Keratinocyte (primary cell): Measurements from ENCODE around the gene HMGXB3. TPM values are rescaled to one million over a fixed set of nuclear protein-coding genes. Genes with fewer than 3 reads are reported as not detected.

ENCODE experiments used
- DNase-seq: peaks from one replicate; pipeline ENCODE4 v3.0.0-alpha.2; 2011; ENCODE audit warnings: low read depth, missing footprints, low spot score
- FAIRE-seq: peaks from 2 replicates; lab custom pipeline; 2011; peaks lifted over from hg19 to GRCh38; lab: Jason Lieb, UNC
- H2AFZ ChIP-seq: 2 replicates; pipeline ENCODE4 v1.6.0; 2012; ENCODE audit warnings: low read length, control low read depth, inconsistent platforms; ENCODE audit not compliant: control insufficient read depth
- H3K27ac ChIP-seq: 2 replicates; pipeline ENCODE4 v1.5.1; 2011; ENCODE audit warnings: low read length; ENCODE audit not compliant: control insufficient read depth, insufficient read depth
- H3K27me3 ChIP-seq: 3 replicates; pipeline ENCODE4 v1.6.0; 2011; ENCODE audit warnings: low read length; ENCODE audit not compliant: control insufficient read depth, insufficient read depth; ENCODE audit errors: extremely low read depth
- H3K36me3 ChIP-seq, 2 experiments: 2 replicates in 1 of 2; 3 replicates in 1 of 2; pipeline ENCODE4 v1.5.1; 2011; ENCODE audit warnings: low read length in 2 of 2, mild to moderate bottlenecking in 1 of 2; ENCODE audit not compliant: control insufficient read depth in 2 of 2, insufficient read depth in 2 of 2; ENCODE audit errors: extremely low read depth in 1 of 2
- H3K4me1 ChIP-seq: 3 replicates; pipeline ENCODE4 v1.5.1; 2011; ENCODE audit warnings: low read length; ENCODE audit not compliant: control insufficient read depth, insufficient read depth; ENCODE audit errors: extremely low read depth
- H3K4me2 ChIP-seq: 3 replicates; pipeline ENCODE4 v1.6.0; 2011; ENCODE audit warnings: low read depth, low read length; ENCODE audit not compliant: control insufficient read depth, insufficient read depth; ENCODE audit errors: extremely low read depth
- H3K4me3 ChIP-seq, 3 experiments: fragments of 200-600 bp in 1 of 3; sonication (generic) in 1 of 3; 2 replicates in 2 of 3; 3 replicates in 1 of 3; pipeline ENCODE4 v1.5.1; 2011 to 2016; ENCODE audit warnings: low read length in 3 of 3, mild to moderate bottlenecking in 3 of 3, control low read depth in 2 of 3, inconsistent platforms in 1 of 3, low read depth in 1 of 3, mixed read lengths in 1 of 3, mixed run types in 1 of 3, moderate library complexity in 1 of 3; ENCODE audit not compliant: control insufficient read depth in 2 of 3, insufficient read depth in 2 of 3; ENCODE audit errors: extremely low read depth in 1 of 3
- H3K79me2 ChIP-seq: 2 replicates; pipeline ENCODE4 v1.6.0; 2012; ENCODE audit warnings: low read length; ENCODE audit not compliant: control insufficient read depth, insufficient read depth
- H3K9ac ChIP-seq: 3 replicates; pipeline ENCODE4 v1.6.0; 2011; ENCODE audit warnings: low read length; ENCODE audit not compliant: control insufficient read depth, insufficient read depth; ENCODE audit errors: extremely low read depth
- H3K9me1 ChIP-seq: 3 replicates; pipeline ENCODE4 v1.6.0; 2011; ENCODE audit warnings: low read length; ENCODE audit not compliant: control insufficient read depth, insufficient read depth; ENCODE audit errors: extremely low read depth
- H3K9me3 ChIP-seq: 2 replicates; pipeline ENCODE4 v1.5.1; 2012; ENCODE audit warnings: low read depth, low read length; ENCODE audit not compliant: control insufficient read depth
- H4K20me1 ChIP-seq: 3 replicates; pipeline ENCODE4 v1.6.0; 2011; ENCODE audit warnings: low read length; ENCODE audit not compliant: control insufficient read depth, insufficient read depth; ENCODE audit errors: extremely low read depth
- EZH2 ChIP-seq: IDR thresholded peaks from one replicate; pipeline ENCODE4 v1.6.1; 2012; ENCODE audit warnings: inconsistent platforms, mild to moderate bottlenecking, low read length, moderate library complexity
- dilution Hi-C: fragments of 300-500 bp; cut with MboI; formaldehyde crosslinking; loops from one replicate; pipeline ENCODE4 v1.7.0; 2020; ENCODE audit warnings: low sequenced_read_pairs; ENCODE audit not compliant: extremely low pct_ligation_motif_present
- polyA plus RNA-seq, 5 experiments: library from polyadenylated mRNA; depleted of rRNA in 3 of 5; stranded (reverse) in 3 of 5; stranded (forward) in 1 of 5; unstranded in 1 of 5; fragments of >200 nt; gene quantifications; 1 replicate in 1 of 5; 2 replicates in 3 of 5; 3 replicates in 1 of 5; pipeline versions ENCODE4 v1.2.1 to v1.2.3, GENCODE V29; 2011 to 2012; ENCODE audit warnings: missing spikeins in 2 of 5, low read depth in 1 of 5, low replicate concordance in 1 of 5
- TF ChIP-seq, protein P1 (sequence below), 3 experiments: IDR thresholded peaks in 1 of 3; conservative IDR thresholded peaks in 1 of 3; optimal IDR thresholded peaks in 1 of 3; 2 replicates in 2 of 3; 3 replicates in 1 of 3; pipeline versions ENCODE3 to v1.5.1; 2011; ENCODE audit warnings: low read length in 3 of 3, mild to moderate bottlenecking in 3 of 3, moderate library complexity in 2 of 3, control low read depth in 1 of 3, inconsistent platforms in 1 of 3; ENCODE audit not compliant: insufficient read depth in 2 of 3; ENCODE audit errors: extremely low read depth in 1 of 3

Gene HMGXB3
- polyA plus RNA-seq, 1 donor (not counting 4 experiments of a cell fraction or from before 2014, with no cell fraction given): 39.4 TPM

DNA sequence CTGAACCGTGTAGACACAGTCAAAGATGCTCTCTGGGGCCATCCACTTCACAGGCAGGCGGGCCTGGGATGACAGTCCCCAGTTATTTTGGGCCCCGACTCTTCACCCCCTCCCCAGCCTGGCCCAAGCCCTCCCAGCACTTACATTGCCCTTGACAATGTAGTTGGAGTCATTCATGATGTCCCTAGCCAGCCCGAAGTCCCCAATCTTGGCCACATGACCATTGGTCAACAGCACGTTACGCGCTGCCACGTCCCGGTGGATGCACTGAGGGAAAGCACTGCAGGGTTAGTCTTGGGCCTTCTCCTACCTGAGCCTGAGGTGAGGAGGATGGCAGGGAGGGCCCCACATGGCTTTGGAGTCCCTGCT, 55.5 kb downstream of the HMGXB3 start:
- Histone ChIP-seq H3K27ac (no peak overlapping the region), H3K9me3 (no peaks in the 10 kb centered on the region), H3K79me2 (no peaks in the 10 kb centered on the region), H3K27me3 (no peaks in the 10 kb centered on the region), H3K36me3 (peaks cover 27 to 48% of the 10 kb centered on the region in 2 experiments), H2AFZ (no peak overlapping the region), H3K4me3 (no peak overlapping the region), H4K20me1 (no peaks in the 10 kb centered on the region), H3K4me2 (no peak overlapping the region), H3K9me1 (peaks cover 3% of the 10 kb centered on the region), H3K4me1 (peaks cover 14% of the 10 kb centered on the region), H3K9ac (no peak overlapping the region)
- TF ChIP-seq, protein P1, sequence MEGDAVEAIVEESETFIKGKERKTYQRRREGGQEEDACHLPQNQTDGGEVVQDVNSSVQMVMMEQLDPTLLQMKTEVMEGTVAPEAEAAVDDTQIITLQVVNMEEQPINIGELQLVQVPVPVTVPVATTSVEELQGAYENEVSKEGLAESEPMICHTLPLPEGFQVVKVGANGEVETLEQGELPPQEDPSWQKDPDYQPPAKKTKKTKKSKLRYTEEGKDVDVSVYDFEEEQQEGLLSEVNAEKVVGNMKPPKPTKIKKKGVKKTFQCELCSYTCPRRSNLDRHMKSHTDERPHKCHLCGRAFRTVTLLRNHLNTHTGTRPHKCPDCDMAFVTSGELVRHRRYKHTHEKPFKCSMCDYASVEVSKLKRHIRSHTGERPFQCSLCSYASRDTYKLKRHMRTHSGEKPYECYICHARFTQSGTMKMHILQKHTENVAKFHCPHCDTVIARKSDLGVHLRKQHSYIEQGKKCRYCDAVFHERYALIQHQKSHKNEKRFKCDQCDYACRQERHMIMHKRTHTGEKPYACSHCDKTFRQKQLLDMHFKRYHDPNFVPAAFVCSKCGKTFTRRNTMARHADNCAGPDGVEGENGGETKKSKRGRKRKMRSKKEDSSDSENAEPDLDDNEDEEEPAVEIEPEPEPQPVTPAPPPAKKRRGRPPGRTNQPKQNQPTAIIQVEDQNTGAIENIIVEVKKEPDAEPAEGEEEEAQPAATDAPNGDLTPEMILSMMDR (optimal IDR thresholded peaks at IDR 0.05 in 1 of 3, IDR thresholded peaks at IDR 0.05 in 1 of 3, conservative IDR thresholded peaks at IDR 0.05 in 1 of 3; ENCODE audit: extremely low read depth in 1 of 3, insufficient read depth in 2 of 3, low read length in 3 of 3): no peak
- TF ChIP-seq EZH2: no peak
- FAIRE-seq: no peak
- dilution Hi-C loops: no loop called here
- no peak for DNase-seq

DNA sequence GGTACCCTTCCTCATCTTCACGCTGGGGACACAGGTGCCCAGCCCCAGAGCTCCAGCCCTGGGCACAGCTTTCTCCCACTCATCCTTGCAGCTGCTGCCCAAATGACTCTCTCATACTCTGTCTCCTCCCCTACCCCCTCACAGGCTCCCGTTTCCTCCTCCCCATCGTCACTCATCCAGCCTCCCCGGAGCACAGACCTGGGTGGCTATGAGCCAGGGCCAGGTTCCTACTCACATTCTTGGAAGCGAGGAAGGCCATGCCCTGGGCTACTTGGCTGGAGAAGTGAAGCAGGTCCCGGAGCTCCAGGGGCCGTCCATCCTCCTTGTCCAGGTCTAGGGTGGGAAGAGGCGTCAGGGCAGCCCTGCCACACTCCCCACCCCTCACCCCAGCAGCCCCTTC, 56.5 kb downstream of the HMGXB3 start:
- no peak for FAIRE-seq
- no peaks in the 10 kb centered on the region for H4K20me1 ChIP-seq

More for the DNA sequence above, 56.5 kb downstream of the HMGXB3 start:
- peaks cover 23 to 39% of the 10 kb centered on the region in 2 experiments for H3K36me3 ChIP-seq
- H3K4me1 ChIP-seq: peaks cover 14% of the 10 kb centered on the region
- H3K9me1 ChIP-seq: peaks cover 3% of the 10 kb centered on the region
- no peak overlapping the region for H3K4me2 ChIP-seq
- DNase-seq: no peak
- H3K9me3 ChIP-seq: no peaks in the 10 kb centered on the region
- no peak overlapping the region for H3K9ac ChIP-seq
- H3K27me3 ChIP-seq: no peaks in the 10 kb centered on the region
- H3K4me3 ChIP-seq: no peak overlapping the region
- H3K79me2 ChIP-seq: no peaks in the 10 kb centered on the region
- no peak overlapping the region for H3K27ac ChIP-seq
- dilution Hi-C loops: no loop called here
- no peak overlapping the region for H2AFZ ChIP-seq
- TF ChIP-seq, protein P1 (optimal IDR thresholded peaks at IDR 0.05 in 1 of 3, IDR thresholded peaks at IDR 0.05 in 1 of 3, conservative IDR thresholded peaks at IDR 0.05 in 1 of 3; ENCODE audit: extremely low read depth in 1 of 3, insufficient read depth in 2 of 3, low read length in 3 of 3): no peak
- TF ChIP-seq EZH2: no peak
